ENCODE measurements around the gene OXLD1.

DNA sequence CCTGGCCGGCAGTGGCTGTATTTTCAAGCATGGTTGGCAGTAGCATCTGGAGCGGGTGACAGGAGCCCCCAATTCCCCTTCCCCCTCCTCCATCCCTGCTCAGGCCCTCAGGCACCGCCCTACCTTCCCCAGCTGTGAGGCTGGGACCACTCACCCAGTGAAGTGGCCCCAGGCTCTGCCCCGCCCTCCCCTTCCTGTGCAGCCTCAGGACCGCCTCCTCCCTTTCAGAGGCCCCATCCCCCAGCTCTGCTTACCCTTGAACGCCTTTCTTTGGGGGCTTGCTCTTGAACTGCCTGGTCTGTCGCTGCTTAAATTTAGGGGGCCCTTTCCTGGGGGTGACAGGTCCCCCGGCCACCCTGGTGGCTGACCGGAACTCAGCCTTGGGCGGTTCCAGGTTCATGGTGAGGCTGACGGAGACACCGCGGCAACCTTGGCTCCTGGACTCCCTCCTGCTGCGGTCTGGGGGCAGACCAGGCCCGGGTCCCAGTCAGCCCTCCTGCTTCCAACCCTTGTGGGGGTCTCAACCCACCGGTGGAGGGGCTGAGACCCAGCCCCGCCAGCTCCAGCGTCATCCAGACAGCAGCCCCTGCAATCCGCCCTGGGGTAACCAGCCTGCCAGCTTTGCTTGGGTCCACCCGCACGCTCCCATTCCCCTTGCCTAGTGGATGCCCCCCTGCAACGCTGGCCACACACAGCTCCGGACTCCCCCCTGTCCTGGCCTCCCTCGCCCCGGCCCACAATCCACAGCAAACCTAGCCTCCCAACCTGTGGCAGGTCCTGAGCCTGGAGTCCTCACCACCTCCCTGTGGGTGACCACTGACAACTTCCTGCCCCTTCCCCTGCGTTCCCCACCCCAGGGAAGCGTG, 13.3 kb downstream of the OXLD1 start:
- TF ChIP-seq CTCF (optimal IDR thresholded peaks at IDR 0.05 in 1 of 3, IDR thresholded peaks at IDR 0.05 in 1 of 3, conservative IDR thresholded peaks at IDR 0.05 in 1 of 3; ENCODE audit: extremely low read depth in 1 of 3, insufficient read depth in 2 of 3, low read length in 3 of 3) (no peak), EZH2 (IDR thresholded peaks at IDR 0.05; ENCODE audit: low read length) (no peak)

Measured in keratinocyte (primary cell).